Keratinocyte (primary cell): Measurements from ENCODE around the gene KIF21A. TPM values are rescaled to one million over a fixed set of nuclear protein-coding genes. Genes with fewer than 3 reads are reported as not detected.
A peak's percentile ranks its signal among the peaks of the same experiment; 100 is the strongest.

ENCODE experiments used
- DNase-seq: peaks from one replicate; pipeline ENCODE4 v3.0.0-alpha.2; 2011; ENCODE audit warnings: low read depth, missing footprints, low spot score
- FAIRE-seq: peaks from 2 replicates; lab custom pipeline; 2011; peaks lifted over from hg19 to GRCh38; lab: Jason Lieb, UNC
- H2AFZ ChIP-seq: 2 replicates; pipeline ENCODE4 v1.6.0; 2012; ENCODE audit warnings: low read length, control low read depth, inconsistent platforms; ENCODE audit not compliant: control insufficient read depth
- H3K27ac ChIP-seq: 2 replicates; pipeline ENCODE4 v1.5.1; 2011; ENCODE audit warnings: low read length; ENCODE audit not compliant: control insufficient read depth, insufficient read depth
- H3K27me3 ChIP-seq: 3 replicates; pipeline ENCODE4 v1.6.0; 2011; ENCODE audit warnings: low read length; ENCODE audit not compliant: control insufficient read depth, insufficient read depth; ENCODE audit errors: extremely low read depth
- H3K36me3 ChIP-seq, 2 experiments: 2 replicates in 1 of 2; 3 replicates in 1 of 2; pipeline ENCODE4 v1.5.1; 2011; ENCODE audit warnings: low read length in 2 of 2, mild to moderate bottlenecking in 1 of 2; ENCODE audit not compliant: control insufficient read depth in 2 of 2, insufficient read depth in 2 of 2; ENCODE audit errors: extremely low read depth in 1 of 2
- H3K4me1 ChIP-seq: 3 replicates; pipeline ENCODE4 v1.5.1; 2011; ENCODE audit warnings: low read length; ENCODE audit not compliant: control insufficient read depth, insufficient read depth; ENCODE audit errors: extremely low read depth
- H3K4me2 ChIP-seq: 3 replicates; pipeline ENCODE4 v1.6.0; 2011; ENCODE audit warnings: low read depth, low read length; ENCODE audit not compliant: control insufficient read depth, insufficient read depth; ENCODE audit errors: extremely low read depth
- H3K4me3 ChIP-seq, 3 experiments: fragments of 200-600 bp in 1 of 3; sonication (generic) in 1 of 3; 2 replicates in 2 of 3; 3 replicates in 1 of 3; pipeline ENCODE4 v1.5.1; 2011 to 2016; ENCODE audit warnings: low read length in 3 of 3, mild to moderate bottlenecking in 3 of 3, control low read depth in 2 of 3, inconsistent platforms in 1 of 3, low read depth in 1 of 3, mixed read lengths in 1 of 3, mixed run types in 1 of 3, moderate library complexity in 1 of 3; ENCODE audit not compliant: control insufficient read depth in 2 of 3, insufficient read depth in 2 of 3; ENCODE audit errors: extremely low read depth in 1 of 3
- H3K79me2 ChIP-seq: 2 replicates; pipeline ENCODE4 v1.6.0; 2012; ENCODE audit warnings: low read length; ENCODE audit not compliant: control insufficient read depth, insufficient read depth
- H3K9ac ChIP-seq: 3 replicates; pipeline ENCODE4 v1.6.0; 2011; ENCODE audit warnings: low read length; ENCODE audit not compliant: control insufficient read depth, insufficient read depth; ENCODE audit errors: extremely low read depth
- H3K9me1 ChIP-seq: 3 replicates; pipeline ENCODE4 v1.6.0; 2011; ENCODE audit warnings: low read length; ENCODE audit not compliant: control insufficient read depth, insufficient read depth; ENCODE audit errors: extremely low read depth
- H3K9me3 ChIP-seq: 2 replicates; pipeline ENCODE4 v1.5.1; 2012; ENCODE audit warnings: low read depth, low read length; ENCODE audit not compliant: control insufficient read depth
- H4K20me1 ChIP-seq: 3 replicates; pipeline ENCODE4 v1.6.0; 2011; ENCODE audit warnings: low read length; ENCODE audit not compliant: control insufficient read depth, insufficient read depth; ENCODE audit errors: extremely low read depth
- CTCF ChIP-seq, 3 experiments: IDR thresholded peaks in 1 of 3; conservative IDR thresholded peaks in 1 of 3; optimal IDR thresholded peaks in 1 of 3; 2 replicates in 2 of 3; 3 replicates in 1 of 3; pipeline versions ENCODE3 to v1.5.1; 2011; ENCODE audit warnings: low read length in 3 of 3, mild to moderate bottlenecking in 3 of 3, moderate library complexity in 2 of 3, control low read depth in 1 of 3, inconsistent platforms in 1 of 3; ENCODE audit not compliant: insufficient read depth in 2 of 3; ENCODE audit errors: extremely low read depth in 1 of 3
- EZH2 ChIP-seq: IDR thresholded peaks from one replicate; pipeline ENCODE4 v1.6.1; 2012; ENCODE audit warnings: inconsistent platforms, mild to moderate bottlenecking, low read length, moderate library complexity
- dilution Hi-C: fragments of 300-500 bp; cut with MboI; formaldehyde crosslinking; loops from one replicate; pipeline ENCODE4 v1.7.0; 2020; ENCODE audit warnings: low sequenced_read_pairs; ENCODE audit not compliant: extremely low pct_ligation_motif_present
- polyA plus RNA-seq, 5 experiments: library from polyadenylated mRNA; depleted of rRNA in 3 of 5; stranded (reverse) in 3 of 5; stranded (forward) in 1 of 5; unstranded in 1 of 5; fragments of >200 nt; gene quantifications; 1 replicate in 1 of 5; 2 replicates in 3 of 5; 3 replicates in 1 of 5; pipeline versions ENCODE4 v1.2.1 to v1.2.3, GENCODE V29; 2011 to 2012; ENCODE audit warnings: missing spikeins in 2 of 5, low read depth in 1 of 5, low replicate concordance in 1 of 5

The KIF21A gene
- polyA plus RNA-seq, 1 donor (not counting 4 experiments of a cell fraction or from before 2014, with no cell fraction given), result 27.5 TPM

DNA sequence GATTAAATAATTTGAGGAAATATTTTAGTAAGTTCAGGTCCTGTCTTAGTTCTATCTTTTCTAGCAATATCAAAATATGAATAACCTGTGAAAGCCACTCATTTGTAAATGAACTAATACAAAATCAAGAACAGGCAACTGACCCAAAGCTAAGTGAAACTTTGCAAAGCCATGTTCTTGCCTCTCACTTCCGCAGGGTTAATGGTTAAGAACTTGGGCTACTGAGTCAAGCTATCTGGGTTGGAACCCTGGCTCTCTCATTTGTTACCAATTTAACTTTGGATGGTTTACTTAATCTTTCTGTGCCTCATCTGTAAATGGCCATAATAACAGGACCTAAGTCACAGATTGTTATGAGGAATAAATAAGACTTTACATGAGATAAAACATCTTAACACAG lies 2.8 kb downstream of the KIF21A start:
- FAIRE-seq, result no peak
- Histone ChIP-seq H3K36me3 (no peaks in the 10 kb centered on the region), H3K4me1 (peaks cover 15% of the 10 kb centered on the region), H3K27me3 (no peaks in the 10 kb centered on the region), H2AFZ (no peak overlapping the region), H3K9ac (no peak overlapping the region), H3K79me2 (peaks cover 43% of the 10 kb centered on the region), H3K27ac (no peak overlapping the region), H3K4me2 (peak overlapping the region; percentile 25), H3K9me1 (no peaks in the 10 kb centered on the region), H3K9me3 (no peaks in the 10 kb centered on the region), H4K20me1 (no peaks in the 10 kb centered on the region), H3K4me3 (no peak overlapping the region)
- no peak for TF ChIP-seq CTCF (optimal IDR thresholded peaks at IDR 0.05 in 1 of 3, IDR thresholded peaks at IDR 0.05 in 1 of 3, conservative IDR thresholded peaks at IDR 0.05 in 1 of 3; ENCODE audit: extremely low read depth in 1 of 3, insufficient read depth in 2 of 3, low read length in 3 of 3)
- no peak for TF ChIP-seq EZH2
- no peak for DNase-seq
- dilution Hi-C loops, result no loop called here

GRCh38 chr12:39435531-39435930 lies 7.4 kb downstream of the KIF21A start:
- Histone ChIP-seq H2AFZ (no peak overlapping the region), H3K79me2 (peaks cover 49% of the 10 kb centered on the region), H3K36me3 (no peaks in the 10 kb centered on the region), H3K27ac (no peak overlapping the region), H3K9me3 (no peaks in the 10 kb centered on the region), H3K27me3 (no peaks in the 10 kb centered on the region), H4K20me1 (no peaks in the 10 kb centered on the region), H3K9me1 (no peaks in the 10 kb centered on the region), H3K4me2 (no peak overlapping the region), H3K4me1 (peaks cover 4% of the 10 kb centered on the region), H3K9ac (no peak overlapping the region), H3K4me3 (no peak overlapping the region)
- FAIRE-seq (no peak), DNase-seq (no peak)
- dilution Hi-C loops, result no loop called here
- TF ChIP-seq EZH2, result no peak
- no peak for TF ChIP-seq CTCF (optimal IDR thresholded peaks at IDR 0.05 in 1 of 3, IDR thresholded peaks at IDR 0.05 in 1 of 3, conservative IDR thresholded peaks at IDR 0.05 in 1 of 3; ENCODE audit: extremely low read depth in 1 of 3, insufficient read depth in 2 of 3, low read length in 3 of 3)
